GM12865 (cell line): ENCODE data around the gene ARHGEF26.

Experiments
- DNase-seq: peaks from one replicate; pipeline ENCODE4 v3.0.0; 2010; ENCODE audit warnings: low read depth
- H3K4me3 ChIP-seq: 2 replicates; pipeline ENCODE4 v1.5.1; 2011; ENCODE audit warnings: mild to moderate bottlenecking, low read depth, low read length, control low read depth
- TF ChIP-seq, protein P1 (sequence below): IDR thresholded peaks from 2 replicates; pipeline ENCODE4 v1.5.1; 2011; ENCODE audit warnings: low read length, control low read depth, low read depth, inconsistent platforms; ENCODE audit not compliant: insufficient read depth; ENCODE audit errors: missing control alignments

The ARHGEF26 gene

GRCh38 chr3:154195620-154196356 is 74.6 kb downstream of the ARHGEF26 start:
- TF ChIP-seq, protein P1, sequence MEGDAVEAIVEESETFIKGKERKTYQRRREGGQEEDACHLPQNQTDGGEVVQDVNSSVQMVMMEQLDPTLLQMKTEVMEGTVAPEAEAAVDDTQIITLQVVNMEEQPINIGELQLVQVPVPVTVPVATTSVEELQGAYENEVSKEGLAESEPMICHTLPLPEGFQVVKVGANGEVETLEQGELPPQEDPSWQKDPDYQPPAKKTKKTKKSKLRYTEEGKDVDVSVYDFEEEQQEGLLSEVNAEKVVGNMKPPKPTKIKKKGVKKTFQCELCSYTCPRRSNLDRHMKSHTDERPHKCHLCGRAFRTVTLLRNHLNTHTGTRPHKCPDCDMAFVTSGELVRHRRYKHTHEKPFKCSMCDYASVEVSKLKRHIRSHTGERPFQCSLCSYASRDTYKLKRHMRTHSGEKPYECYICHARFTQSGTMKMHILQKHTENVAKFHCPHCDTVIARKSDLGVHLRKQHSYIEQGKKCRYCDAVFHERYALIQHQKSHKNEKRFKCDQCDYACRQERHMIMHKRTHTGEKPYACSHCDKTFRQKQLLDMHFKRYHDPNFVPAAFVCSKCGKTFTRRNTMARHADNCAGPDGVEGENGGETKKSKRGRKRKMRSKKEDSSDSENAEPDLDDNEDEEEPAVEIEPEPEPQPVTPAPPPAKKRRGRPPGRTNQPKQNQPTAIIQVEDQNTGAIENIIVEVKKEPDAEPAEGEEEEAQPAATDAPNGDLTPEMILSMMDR: no peak
- DNase-seq: no peak
- no peak overlapping the region for H3K4me3 ChIP-seq

GRCh38 chr3:154197751-154198150 is 76.6 kb downstream of the ARHGEF26 start:
- TF ChIP-seq, protein P1: no peak
- H3K4me3 ChIP-seq: no peak overlapping the region
- DNase-seq: no peak

DNA sequence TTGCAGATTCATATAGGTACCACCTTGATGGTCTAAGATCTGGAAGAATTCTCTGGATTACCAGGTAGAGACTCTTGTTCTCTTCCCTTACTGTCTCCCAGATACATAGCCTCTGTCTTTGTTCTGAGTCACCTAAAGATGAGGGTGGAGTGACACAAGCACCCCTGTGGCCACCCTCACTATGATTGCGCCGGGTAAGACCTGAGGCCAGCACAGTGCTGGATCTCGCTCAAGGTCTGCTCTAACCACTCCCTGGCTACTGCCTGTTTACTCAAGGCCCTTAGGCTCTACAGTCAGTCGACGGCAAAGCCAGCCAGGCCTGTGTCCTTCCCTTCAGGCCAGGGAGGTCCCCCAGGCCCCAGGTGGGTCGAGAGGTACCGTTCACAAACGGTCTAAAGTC is 88.3 kb downstream of the ARHGEF26 start:
- TF ChIP-seq, protein P1: no peak
- H3K4me3 ChIP-seq: no peak overlapping the region
- no peak for DNase-seq

DNA sequence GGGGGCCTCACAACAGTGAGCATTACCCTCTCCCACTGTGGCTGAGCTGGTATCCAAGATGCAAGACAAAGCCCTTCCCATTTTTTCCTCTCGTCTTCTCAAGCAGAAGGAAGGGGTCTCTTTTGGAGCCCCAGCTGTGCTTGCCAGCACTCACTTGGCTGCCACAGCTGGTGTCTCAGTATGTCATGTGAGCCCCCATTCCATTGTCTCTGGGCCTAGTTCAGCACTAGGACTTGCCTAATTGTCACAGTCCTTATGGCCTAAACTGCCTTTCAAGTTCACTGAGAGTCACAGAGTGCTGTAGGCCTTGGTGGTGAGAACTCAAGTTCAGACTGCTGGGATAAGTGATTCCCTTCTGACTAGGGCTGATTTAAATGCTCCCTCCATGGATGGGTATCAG is 89.8 kb downstream of the ARHGEF26 start:
- no peak for DNase-seq
- H3K4me3 ChIP-seq: no peak overlapping the region
- TF ChIP-seq, protein P1: no peak

DNA sequence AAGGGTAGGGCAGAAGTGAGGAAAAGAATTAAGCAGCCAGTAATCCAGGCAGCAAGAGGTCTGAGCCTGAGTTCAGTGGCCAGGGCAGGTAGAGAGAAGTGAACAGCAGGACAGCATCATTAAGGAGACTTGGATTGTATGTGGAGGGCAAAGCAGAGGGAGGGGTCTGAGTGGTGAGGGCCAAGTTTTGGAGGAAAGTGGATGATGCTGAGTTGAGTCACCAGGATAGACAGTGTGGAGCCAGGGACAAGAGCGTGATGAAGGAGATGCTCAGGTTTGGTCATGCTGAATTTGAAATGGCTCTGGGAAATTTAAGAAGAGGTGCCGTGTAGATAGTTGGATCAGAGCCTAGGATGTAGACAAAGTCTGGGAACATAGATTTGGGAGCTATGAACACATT is 93.1 kb downstream of the ARHGEF26 start:
- TF ChIP-seq, protein P1: no peak
- no peak overlapping the region for H3K4me3 ChIP-seq
- DNase-seq: no peak

- TF ChIP-seq, protein P1: no peak
- DNase-seq: no peak
- no peak overlapping the region for H3K4me3 ChIP-seq
Observed at GRCh38 chr3:154217671-154218070, 96.5 kb downstream of the ARHGEF26 start.

DNA sequence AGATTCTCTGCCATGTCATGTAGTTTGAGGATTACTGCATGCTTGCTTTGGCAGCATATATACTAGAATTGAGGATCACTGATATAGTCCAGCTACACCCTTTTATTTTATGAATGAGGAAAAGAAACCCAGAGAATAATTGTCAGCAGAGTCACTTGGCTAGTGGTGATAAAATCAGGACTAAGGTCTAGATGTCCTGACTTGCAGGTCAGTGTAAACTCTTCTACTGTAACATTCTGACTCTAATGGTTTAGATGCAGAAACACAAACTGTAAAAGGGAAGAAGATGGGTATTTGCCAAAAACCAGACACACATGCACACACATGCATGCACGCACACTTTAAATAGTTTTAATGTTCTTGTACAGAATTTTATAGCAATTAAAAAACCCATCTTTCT is 97.5 kb downstream of the ARHGEF26 start:
- H3K4me3 ChIP-seq: no peak overlapping the region
- DNase-seq: no peak
- TF ChIP-seq, protein P1: no peak
